ENCODE measurements around the gene TNNT2.

The TNNT2 gene

GRCh38 chr1:201408834-201409200, 31.3 kb upstream of the TNNT2 start:
- no peak for DNase-seq (ENCODE audit: extremely low read depth, low read depth)
- no peak for TF ChIP-seq CTCF (IDR thresholded peaks at IDR 0.05; ENCODE audit: low read depth, low read length)

GRCh38 chr1:201408176-201408833, 30.8 kb upstream of the TNNT2 start:
- DNase-seq (ENCODE audit: extremely low read depth, low read depth), result peak; percentile 43
- TF ChIP-seq CTCF (IDR thresholded peaks at IDR 0.05; ENCODE audit: low read depth, low read length), result peak; percentile 100

- no peak for TF ChIP-seq CTCF (IDR thresholded peaks at IDR 0.05; ENCODE audit: low read depth, low read length)
- no peak for DNase-seq (ENCODE audit: extremely low read depth, low read depth)
Measured at GRCh38 chr1:201406831-201407406, 29.4 kb upstream of the TNNT2 start.

GRCh38 chr1:201405484-201405831, 28.0 kb upstream of the TNNT2 start:
- no peak for DNase-seq (ENCODE audit: extremely low read depth, low read depth)
- no peak for TF ChIP-seq CTCF (IDR thresholded peaks at IDR 0.05; ENCODE audit: low read depth, low read length)

GRCh38 chr1:201404722-201405483, 27.4 kb upstream of the TNNT2 start:
- no peak for TF ChIP-seq CTCF (IDR thresholded peaks at IDR 0.05; ENCODE audit: low read depth, low read length)
- DNase-seq (ENCODE audit: extremely low read depth, low read depth), result no peak

- DNase-seq (ENCODE audit: extremely low read depth, low read depth), result no peak
- TF ChIP-seq CTCF (IDR thresholded peaks at IDR 0.05; ENCODE audit: low read depth, low read length), result no peak
Measured at GRCh38 chr1:201404055-201404454, 26.6 kb upstream of the TNNT2 start.

- DNase-seq (ENCODE audit: extremely low read depth, low read depth), result no peak
- no peak for TF ChIP-seq CTCF (IDR thresholded peaks at IDR 0.05; ENCODE audit: low read depth, low read length)
Measured at GRCh38 chr1:201403359-201403758, 25.9 kb upstream of the TNNT2 start.

All from AG09319 (cell line).